ENCODE results near the gene GRIA1. TPM values are rescaled to one million over a fixed set of nuclear protein-coding genes. Genes with fewer than 3 reads are reported as not detected.

GRIA1 gene
- total and polyA plus RNA-seq, 9 donors: 0.11 to 1.4 (median 0.34) TPM; not detected in 2

GRCh38 chr5:153498516-153498915, 8.0 kb downstream of the GRIA1 start:
- Histone ChIP-seq H3K9me3 (no peaks in the 10 kb centered on the region), H3K27ac (no peak overlapping the region), H3K4me1 (ENCODE audit: insufficient read depth) (no peaks in the 10 kb centered on the region), H3K27me3 (no peaks in the 10 kb centered on the region), H3K36me3 (no peaks in the 10 kb centered on the region), H3K4me3 (no peak overlapping the region)
- intact Hi-C loops (cut with DNase I): loop anchor here in 1 of 4 donors (10.0 kb wide), 1 partner anchor 466 kb away; no protein-coding TSS in a partner anchor
- TF ChIP-seq EP300 (IDR thresholded peaks at IDR 0.05) (no peak), POLR2A (IDR thresholded peaks at IDR 0.05) (no peak), CTCF (IDR thresholded peaks at IDR 0.05) (no peak)
- no peak for DNase-seq

- Histone ChIP-seq H3K36me3 (no peaks in the 10 kb centered on the region), H3K27ac (no peak overlapping the region), H3K4me3 (no peak overlapping the region), H3K4me1 (ENCODE audit: insufficient read depth) (no peaks in the 10 kb centered on the region), H3K9me3 (no peaks in the 10 kb centered on the region), H3K27me3 (no peaks in the 10 kb centered on the region)
- no peak for DNase-seq
- intact Hi-C loops (cut with DNase I): no loop called here
- WGBS, 3 donors: 62 to 82% (median 70%) methylated on average over 2 of the region's 2 CpGs
- TF ChIP-seq POLR2A (IDR thresholded peaks at IDR 0.05): no peak
- no peak for TF ChIP-seq CTCF (IDR thresholded peaks at IDR 0.05)
- no peak for TF ChIP-seq EP300 (IDR thresholded peaks at IDR 0.05)
Observed at GRCh38 chr5:153500178-153500577, 9.7 kb downstream of the GRIA1 start.

GRCh38 chr5:153504726-153505125, 14.3 kb downstream of the GRIA1 start:
- intact Hi-C loops (cut with DNase I): no loop called here
- no peaks in the 10 kb centered on the region for H3K27me3 ChIP-seq
- no peaks in the 10 kb centered on the region for H3K9me3 ChIP-seq
- no peak overlapping the region for H3K4me3 ChIP-seq
- H3K36me3 ChIP-seq: no peaks in the 10 kb centered on the region
- H3K4me1 ChIP-seq (ENCODE audit: insufficient read depth): no peaks in the 10 kb centered on the region
- 58 to 86% (median 68%) methylated on average over 3 of the region's 3 CpGs for WGBS, 3 donors
- no peak for DNase-seq
- TF ChIP-seq EP300 (IDR thresholded peaks at IDR 0.05): no peak
- no peak for TF ChIP-seq CTCF (IDR thresholded peaks at IDR 0.05)
- no peak for TF ChIP-seq POLR2A (IDR thresholded peaks at IDR 0.05)
- no peak overlapping the region for H3K27ac ChIP-seq

- Histone ChIP-seq H3K4me1 (ENCODE audit: insufficient read depth) (no peaks in the 10 kb centered on the region), H3K27ac (no peak overlapping the region), H3K9me3 (no peaks in the 10 kb centered on the region), H3K4me3 (no peak overlapping the region), H3K27me3 (no peaks in the 10 kb centered on the region), H3K36me3 (no peaks in the 10 kb centered on the region)
- WGBS, 3 donors: 74 to 81% (median 79%) methylated on average over 1 of the region's 1 CpG
- intact Hi-C loops (cut with DNase I): no loop called here
- TF ChIP-seq CTCF (IDR thresholded peaks at IDR 0.05) (no peak), EP300 (IDR thresholded peaks at IDR 0.05) (no peak), POLR2A (IDR thresholded peaks at IDR 0.05) (no peak)
- DNase-seq: no peak
Observed at GRCh38 chr5:153508700-153509099, 18.2 kb downstream of the GRIA1 start.

GRCh38 chr5:153511622-153512021, 21.2 kb downstream of the GRIA1 start:
- intact Hi-C loops (cut with DNase I): no loop called here
- no peaks in the 10 kb centered on the region for H3K4me1 ChIP-seq (ENCODE audit: insufficient read depth)

More at GRCh38 chr5:153511622-153512021, 21.2 kb downstream of the GRIA1 start:
- Histone ChIP-seq H3K9me3 (no peaks in the 10 kb centered on the region), H3K4me3 (no peak overlapping the region), H3K27ac (no peak overlapping the region), H3K27me3 (no peaks in the 10 kb centered on the region), H3K36me3 (no peaks in the 10 kb centered on the region)
- no peak for DNase-seq
- 71 to 73% (median 73%) methylated on average over 6 of the region's 6 CpGs for WGBS, 3 donors
- no peak for TF ChIP-seq CTCF (IDR thresholded peaks at IDR 0.05)
- no peak for TF ChIP-seq EP300 (IDR thresholded peaks at IDR 0.05)
- TF ChIP-seq POLR2A (IDR thresholded peaks at IDR 0.05): no peak
